Esophagus squamous epithelium (tissue), 4 donors: Measurements from ENCODE around the gene BRD1.

ENCODE experiments used
- CTCF ChIP-seq, 6 experiments: fragments of 450-650 bp in 4 of 6; fragments of 200-600 bp in 2 of 6; sonication (generic) in 2 of 6; IDR thresholded peaks; one replicate each; pipeline ENCODE4 v1.5.1; 2016 to 2019; ENCODE audit warnings: antibody characterized with exemption in 6 of 6, mild to moderate bottlenecking in 4 of 6, moderate library complexity in 4 of 6
- POLR2A ChIP-seq, 4 donors: fragments of 450-650 bp; IDR thresholded peaks; one replicate each; pipeline ENCODE4 v1.6.1; 2017; ENCODE audit warnings: antibody characterized with exemption in 4 of 4, mild to moderate bottlenecking in 4 of 4, moderate library complexity in 3 of 4

DNA sequence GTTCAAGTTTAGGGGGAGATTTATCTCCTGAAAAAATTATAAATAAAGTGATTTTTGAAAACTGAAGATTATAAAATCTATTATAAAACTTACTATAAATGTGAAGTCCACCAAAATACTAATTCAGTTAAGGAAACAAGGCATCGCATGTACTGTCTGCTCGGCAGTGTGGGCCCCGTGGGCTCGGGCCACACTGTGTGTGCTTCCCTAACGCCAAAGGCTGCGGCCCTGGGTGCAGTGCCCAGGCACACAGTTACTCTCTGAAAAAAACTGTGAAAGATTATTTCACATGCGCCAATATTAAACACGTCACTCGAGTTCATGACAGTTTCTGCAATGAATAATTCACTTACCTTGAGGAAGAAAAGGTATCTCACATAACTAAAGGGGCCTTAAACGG lies 39.8 kb downstream of the BRD1 start:
- no peak for TF ChIP-seq POLR2A (IDR thresholded peaks at IDR 0.05)
- no peak for TF ChIP-seq CTCF (IDR thresholded peaks at IDR 0.05)
